Ascending aorta (tissue), 2 donors: ENCODE data around the gene PTPRK. TPM values are rescaled to one million over a fixed set of nuclear protein-coding genes. Genes with fewer than 3 reads are reported as not detected.

Source experiments
- DNase-seq, 2 donors: peaks; one replicate each; pipeline ENCODE4 v3.0.0-alpha.2; 2019; ENCODE audit warnings: low spot score in 2 of 2
- H3K27ac ChIP-seq, 2 donors: fragments of 200-600 bp; sonication (generic); one replicate each; pipeline ENCODE4 v1.5.1; 2016 to 2017; ENCODE audit warnings: mild to moderate bottlenecking in 1 of 2
- H3K27me3 ChIP-seq: fragments of 200-600 bp; sonication (generic); one replicate; pipeline ENCODE4 v1.5.1; 2017
- H3K36me3 ChIP-seq, 2 donors: fragments of 200-600 bp; sonication (generic); one replicate each; pipeline ENCODE4 v1.5.1; 2016
- H3K4me1 ChIP-seq, 2 donors: fragments of 200-600 bp; sonication (generic); one replicate each; pipeline ENCODE4 v1.5.1; 2016 to 2017; ENCODE audit warnings: mild to moderate bottlenecking in 1 of 2
- H3K4me3 ChIP-seq, 2 donors: fragments of 200-600 bp; sonication (generic); one replicate each; pipeline ENCODE4 v1.5.1; 2016 to 2017; ENCODE audit warnings: mild to moderate bottlenecking in 1 of 2
- H3K9me3 ChIP-seq, 2 donors: fragments of 200-600 bp; sonication (generic); one replicate each; pipeline ENCODE4 v1.5.1; 2016
- intact Hi-C: fragments of 100-400 bp; cut with DNase I; formaldehyde crosslinking; loops from one replicate; pipeline ENCODE4 v1.15.1; 2023
- total RNA-seq: library from RNA; depleted of rRNA; stranded (reverse); fragments of >200 nt; gene quantifications from one replicate; pipeline ENCODE4 v1.1.0, GENCODE V29; 2016
- TF ChIP-seq, protein P1 (sequence below), 3 experiments: fragments of 200-600 bp in 2 of 3; fragments of 450-650 bp in 1 of 3; sonication (generic) in 2 of 3; IDR thresholded peaks; one replicate each; pipeline ENCODE4 v1.5.1; 2016 to 2019; ENCODE audit warnings: antibody characterized with exemption in 3 of 3, mild to moderate bottlenecking in 1 of 3, moderate library complexity in 1 of 3

The PTPRK gene
- total RNA-seq, 1 donor from 2014 or later = 73.1 TPM

DNA sequence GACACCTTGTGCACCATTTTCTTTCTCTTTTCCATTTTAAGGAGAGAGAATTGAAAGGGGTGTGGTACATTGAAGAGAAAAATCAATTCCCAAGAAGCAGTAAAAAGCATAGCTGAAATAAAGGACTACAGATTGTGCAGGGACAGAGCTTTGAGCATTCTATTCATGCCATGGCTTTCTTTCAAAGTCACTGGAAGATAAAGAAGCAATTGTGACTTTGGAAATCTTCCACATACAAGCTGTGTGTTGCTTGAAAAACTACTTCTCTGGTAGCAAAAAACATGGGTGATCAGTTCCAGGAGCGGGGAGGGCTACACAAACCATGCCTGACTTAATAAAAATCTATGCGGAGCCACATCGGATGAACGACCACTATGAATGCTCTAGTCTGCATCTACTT lies 389.4 kb downstream of the PTPRK start:
- intact Hi-C loops = no loop called here
- TF ChIP-seq, protein P1, sequence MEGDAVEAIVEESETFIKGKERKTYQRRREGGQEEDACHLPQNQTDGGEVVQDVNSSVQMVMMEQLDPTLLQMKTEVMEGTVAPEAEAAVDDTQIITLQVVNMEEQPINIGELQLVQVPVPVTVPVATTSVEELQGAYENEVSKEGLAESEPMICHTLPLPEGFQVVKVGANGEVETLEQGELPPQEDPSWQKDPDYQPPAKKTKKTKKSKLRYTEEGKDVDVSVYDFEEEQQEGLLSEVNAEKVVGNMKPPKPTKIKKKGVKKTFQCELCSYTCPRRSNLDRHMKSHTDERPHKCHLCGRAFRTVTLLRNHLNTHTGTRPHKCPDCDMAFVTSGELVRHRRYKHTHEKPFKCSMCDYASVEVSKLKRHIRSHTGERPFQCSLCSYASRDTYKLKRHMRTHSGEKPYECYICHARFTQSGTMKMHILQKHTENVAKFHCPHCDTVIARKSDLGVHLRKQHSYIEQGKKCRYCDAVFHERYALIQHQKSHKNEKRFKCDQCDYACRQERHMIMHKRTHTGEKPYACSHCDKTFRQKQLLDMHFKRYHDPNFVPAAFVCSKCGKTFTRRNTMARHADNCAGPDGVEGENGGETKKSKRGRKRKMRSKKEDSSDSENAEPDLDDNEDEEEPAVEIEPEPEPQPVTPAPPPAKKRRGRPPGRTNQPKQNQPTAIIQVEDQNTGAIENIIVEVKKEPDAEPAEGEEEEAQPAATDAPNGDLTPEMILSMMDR (IDR thresholded peaks at IDR 0.05) = no peak
- H3K27me3 ChIP-seq = no peaks in the 10 kb centered on the region
- H3K4me3 ChIP-seq = no peak overlapping the region
- no peaks in the 10 kb centered on the region for H3K36me3 ChIP-seq
- DNase-seq = no peak
- H3K9me3 ChIP-seq = no peaks in the 10 kb centered on the region
- H3K4me1 ChIP-seq = peaks cover 0 to 2% of the 10 kb centered on the region in 2 donors
- H3K27ac ChIP-seq = no peak overlapping the region

DNA sequence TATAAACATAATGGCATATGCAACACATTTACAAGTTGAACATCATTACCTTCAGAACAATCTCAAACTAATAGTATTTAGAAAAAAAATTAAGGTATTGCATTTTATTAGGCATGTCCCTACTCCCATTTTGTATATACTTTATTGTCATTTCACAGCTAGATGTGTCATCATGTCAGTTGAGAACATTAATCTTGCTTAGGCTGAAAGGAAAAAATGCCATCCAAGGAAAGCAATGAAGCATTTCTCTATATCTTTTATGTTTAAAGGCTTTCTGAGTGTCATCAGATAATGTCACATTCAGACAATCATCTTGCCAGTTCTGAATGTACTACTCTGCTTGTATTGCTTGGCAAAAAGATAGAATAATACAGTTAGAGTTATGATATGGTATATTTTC lies 390.7 kb downstream of the PTPRK start:
- TF ChIP-seq, protein P1 (IDR thresholded peaks at IDR 0.05) = no peak
- no peak overlapping the region for H3K4me3 ChIP-seq
- intact Hi-C loops = no loop called here
- no peaks in the 10 kb centered on the region for H3K36me3 ChIP-seq
- peaks cover 0 to 2% of the 10 kb centered on the region in 2 donors for H3K4me1 ChIP-seq
- no peak overlapping the region for H3K27ac ChIP-seq
- H3K27me3 ChIP-seq = no peaks in the 10 kb centered on the region
- DNase-seq = no peak
- H3K9me3 ChIP-seq = no peaks in the 10 kb centered on the region

DNA sequence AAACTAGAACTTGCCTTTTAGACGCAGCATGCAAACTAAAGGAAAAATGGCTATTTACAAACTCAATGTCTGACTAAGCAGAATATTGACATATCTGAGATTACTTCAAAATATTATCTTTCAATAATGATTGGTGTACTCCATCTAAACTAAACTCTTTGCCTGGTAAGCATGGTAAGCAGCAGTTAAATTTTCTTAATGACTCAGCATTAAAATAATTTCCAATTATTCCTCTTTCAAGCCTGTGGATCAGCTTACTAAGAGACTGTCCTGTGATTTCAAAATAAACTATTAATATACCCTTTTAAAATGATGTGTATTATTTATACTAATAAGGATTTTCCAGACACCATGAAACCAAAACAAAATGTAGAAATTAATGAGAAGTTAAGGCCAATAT lies 392.7 kb downstream of the PTPRK start:
- DNase-seq = no peak
- Histone ChIP-seq H3K9me3 (no peaks in the 10 kb centered on the region), H3K4me1 (peaks cover 0 to 2% of the 10 kb centered on the region in 2 donors), H3K36me3 (no peaks in the 10 kb centered on the region), H3K4me3 (no peak overlapping the region), H3K27ac (no peak overlapping the region), H3K27me3 (no peaks in the 10 kb centered on the region)
- intact Hi-C loops = no loop called here
- TF ChIP-seq, protein P1 (IDR thresholded peaks at IDR 0.05) = no peak

DNA sequence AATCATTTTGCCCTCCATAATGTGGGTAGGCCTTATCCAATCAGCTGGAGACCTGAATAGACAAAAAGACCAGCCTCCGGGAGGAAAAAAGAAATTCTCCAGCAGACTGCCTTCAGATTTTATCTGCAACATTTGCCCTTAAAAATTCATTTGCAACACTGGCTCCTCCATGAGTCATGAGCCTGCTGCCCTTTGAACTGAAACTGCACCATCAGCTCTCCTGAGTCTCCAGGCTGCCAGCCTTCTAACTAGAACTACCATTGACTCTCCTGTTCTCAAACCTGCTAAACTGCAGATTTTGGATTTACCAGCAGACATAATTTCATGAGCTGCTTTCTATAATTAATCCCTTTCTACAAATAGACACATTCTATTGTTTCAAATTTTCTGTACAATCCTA lies 395.7 kb downstream of the PTPRK start:
- intact Hi-C loops = no loop called here

DNA sequence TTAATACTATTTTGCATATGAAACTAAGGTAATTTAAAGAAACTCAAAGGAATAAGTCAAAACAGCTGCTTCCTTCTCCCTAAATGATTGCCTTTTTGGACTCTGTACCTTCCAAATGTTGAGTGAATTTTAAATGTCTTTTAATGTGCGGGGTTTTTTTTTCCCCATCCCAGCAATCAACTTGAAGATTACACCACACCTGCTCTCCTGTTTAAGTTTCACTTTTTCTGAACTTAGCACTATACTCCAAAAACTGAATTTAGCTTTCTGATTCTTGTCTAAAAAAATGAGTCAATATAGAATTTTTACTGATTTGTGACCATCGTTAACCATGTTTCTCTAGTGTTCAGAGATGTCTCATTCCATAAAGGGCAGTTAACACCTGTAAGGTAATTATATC lies 398.8 kb downstream of the PTPRK start:
- TF ChIP-seq, protein P1 (IDR thresholded peaks at IDR 0.05) = no peak
- DNase-seq = no peak
- Histone ChIP-seq H3K36me3 (no peaks in the 10 kb centered on the region), H3K9me3 (no peaks in the 10 kb centered on the region), H3K27me3 (no peaks in the 10 kb centered on the region), H3K4me3 (no peak overlapping the region), H3K27ac (no peak overlapping the region), H3K4me1 (no peaks in the 10 kb centered on the region)
- intact Hi-C loops = no loop called here

More for the DNA sequence above, 395.7 kb downstream of the PTPRK start:
- no peaks in the 10 kb centered on the region for H3K36me3 ChIP-seq
- H3K4me1 ChIP-seq = no peaks in the 10 kb centered on the region
- no peak overlapping the region for H3K4me3 ChIP-seq
- TF ChIP-seq, protein P1 (IDR thresholded peaks at IDR 0.05) = no peak
- no peaks in the 10 kb centered on the region for H3K27me3 ChIP-seq
- no peaks in the 10 kb centered on the region for H3K9me3 ChIP-seq
- no peak for DNase-seq
- H3K27ac ChIP-seq = no peak overlapping the region

DNA sequence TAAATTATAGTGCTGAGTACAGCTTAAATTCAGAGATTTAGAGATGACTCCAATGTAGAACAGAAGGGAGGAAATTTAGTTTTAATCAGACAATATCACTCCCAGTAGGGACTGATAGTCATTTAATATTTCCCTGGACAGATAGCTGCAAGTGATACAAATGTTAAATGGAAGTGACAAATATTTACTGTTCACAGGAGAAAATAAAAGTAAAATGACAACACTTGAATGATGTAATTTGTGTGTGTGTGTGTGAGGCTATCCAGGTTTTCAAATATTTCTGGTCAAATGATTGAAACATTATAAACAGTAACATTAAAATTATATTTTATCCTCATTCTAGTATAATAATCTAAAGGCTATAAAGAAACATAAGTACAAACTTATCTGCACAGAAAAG lies 399.2 kb downstream of the PTPRK start:
- TF ChIP-seq, protein P1 (IDR thresholded peaks at IDR 0.05) = no peak
- no peak overlapping the region for H3K27ac ChIP-seq
- no peaks in the 10 kb centered on the region for H3K4me1 ChIP-seq
- H3K27me3 ChIP-seq = no peaks in the 10 kb centered on the region
- H3K36me3 ChIP-seq = no peaks in the 10 kb centered on the region
- intact Hi-C loops = no loop called here
- H3K9me3 ChIP-seq = no peaks in the 10 kb centered on the region
- no peak overlapping the region for H3K4me3 ChIP-seq
- no peak for DNase-seq
